SU-DHL-6 (cell line): ENCODE measurements around the gene YRDC.

Experiments used
- EZH2phosphoT487 ChIP-seq: fragments of 200-600 bp; sonication (generic), shearing (Covaris generic); conservative IDR thresholded peaks from 2 replicates; pipeline ENCODE4 v1.6.1; 2018; ENCODE audit warnings: mild to moderate bottlenecking, antibody characterized with exemption, low read length, moderate library complexity, mixed read lengths
- TF ChIP-seq, protein P1 (sequence below): fragments of 200-600 bp; sonication (generic); IDR thresholded peaks from one replicate; pipeline ENCODE4 v1.5.1; 2017; ENCODE audit warnings: antibody characterized with exemption, mild to moderate bottlenecking, low read length, moderate library complexity; ENCODE audit not compliant: insufficient read depth, poor library complexity, severe bottlenecking

DNA sequence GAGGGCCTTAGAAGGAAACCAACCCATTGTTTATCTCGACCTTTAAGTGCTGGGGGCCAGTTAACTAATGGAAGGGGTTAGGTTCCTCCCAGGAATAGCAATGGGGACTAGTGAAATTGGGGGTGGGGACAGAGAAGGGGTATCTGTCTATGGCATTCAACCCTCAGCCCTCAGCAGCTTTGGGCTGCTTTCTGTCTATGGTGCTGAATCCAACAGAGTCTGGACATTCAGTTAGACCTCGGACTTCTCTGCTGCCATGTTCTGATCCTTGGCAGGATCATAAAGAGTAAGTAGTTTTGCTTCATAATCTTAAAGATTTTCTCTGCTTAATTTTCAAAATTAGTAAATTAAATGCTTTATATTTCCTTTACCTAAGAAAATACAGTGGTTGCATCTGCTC is 40.5 kb downstream of the YRDC start:
- TF ChIP-seq, protein P1, sequence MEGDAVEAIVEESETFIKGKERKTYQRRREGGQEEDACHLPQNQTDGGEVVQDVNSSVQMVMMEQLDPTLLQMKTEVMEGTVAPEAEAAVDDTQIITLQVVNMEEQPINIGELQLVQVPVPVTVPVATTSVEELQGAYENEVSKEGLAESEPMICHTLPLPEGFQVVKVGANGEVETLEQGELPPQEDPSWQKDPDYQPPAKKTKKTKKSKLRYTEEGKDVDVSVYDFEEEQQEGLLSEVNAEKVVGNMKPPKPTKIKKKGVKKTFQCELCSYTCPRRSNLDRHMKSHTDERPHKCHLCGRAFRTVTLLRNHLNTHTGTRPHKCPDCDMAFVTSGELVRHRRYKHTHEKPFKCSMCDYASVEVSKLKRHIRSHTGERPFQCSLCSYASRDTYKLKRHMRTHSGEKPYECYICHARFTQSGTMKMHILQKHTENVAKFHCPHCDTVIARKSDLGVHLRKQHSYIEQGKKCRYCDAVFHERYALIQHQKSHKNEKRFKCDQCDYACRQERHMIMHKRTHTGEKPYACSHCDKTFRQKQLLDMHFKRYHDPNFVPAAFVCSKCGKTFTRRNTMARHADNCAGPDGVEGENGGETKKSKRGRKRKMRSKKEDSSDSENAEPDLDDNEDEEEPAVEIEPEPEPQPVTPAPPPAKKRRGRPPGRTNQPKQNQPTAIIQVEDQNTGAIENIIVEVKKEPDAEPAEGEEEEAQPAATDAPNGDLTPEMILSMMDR, result no peak
- TF ChIP-seq EZH2phosphoT487, result no peak
